ENCODE measurements around the gene LCE3B.
A peak's percentile ranks its signal among the peaks of the same experiment; 100 is the strongest.
"Not testable (repeated sequence)": the region's sequence is repeated elsewhere in the genome, so short reads cannot be mapped to it uniquely, and the experiment has no call there.

LCE3B gene, protein sequence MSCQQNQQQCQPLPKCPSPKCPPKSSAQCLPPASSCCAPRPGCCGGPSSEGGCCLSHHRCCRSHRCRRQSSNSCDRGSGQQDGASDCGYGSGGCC

GRCh38 chr1:152613511-152613910 is at the start of gene LCE3B:
LCE3B (plus strand) TSS chr1:152613811; CDS start chr1:152613811, 0 bp downstream.
- DNase-seq: no peak

GRCh38 chr1:152565115-152565514 is 48.5 kb upstream of the LCE3B start:
- no peak for DNase-seq

- DNase-seq: no peak
These were observed 47.9 kb upstream of the LCE3B start for GRCh38 chr1:152565535-152566215.

DNA sequence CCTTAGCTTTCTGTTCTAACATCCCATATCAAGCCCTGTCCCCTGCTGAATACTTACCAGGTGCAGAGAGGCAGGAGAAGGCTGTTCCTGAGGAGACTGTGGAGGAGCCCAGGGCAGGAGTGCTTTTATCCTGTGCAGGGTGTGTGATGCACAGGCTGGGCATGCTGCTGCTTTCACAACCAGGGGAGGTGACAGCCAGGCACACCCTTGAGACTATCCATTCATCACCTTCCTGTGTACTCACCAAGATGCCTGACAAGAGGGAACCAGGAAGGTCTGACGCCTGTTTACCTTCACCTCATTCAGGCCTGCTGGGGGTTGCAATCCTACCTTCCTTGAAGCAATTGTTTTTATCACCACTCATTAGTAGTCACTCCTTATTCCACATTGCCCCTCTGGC is 46.9 kb upstream of the LCE3B start, which contains the start of gene LCE3E:
LCE3E (minus strand) TSS at position 100 of the 400 bp plus-strand sequence. CDS start 572 bp downstream, outside the sequence.
- DNase-seq: no peak

- no peak for DNase-seq
These were observed 36.4 kb upstream of the LCE3B start for GRCh38 chr1:152577168-152577567.

- not testable (repeated sequence) for DNase-seq
These were observed 34.1 kb upstream of the LCE3B start for GRCh38 chr1:152579526-152579925.

DNA sequence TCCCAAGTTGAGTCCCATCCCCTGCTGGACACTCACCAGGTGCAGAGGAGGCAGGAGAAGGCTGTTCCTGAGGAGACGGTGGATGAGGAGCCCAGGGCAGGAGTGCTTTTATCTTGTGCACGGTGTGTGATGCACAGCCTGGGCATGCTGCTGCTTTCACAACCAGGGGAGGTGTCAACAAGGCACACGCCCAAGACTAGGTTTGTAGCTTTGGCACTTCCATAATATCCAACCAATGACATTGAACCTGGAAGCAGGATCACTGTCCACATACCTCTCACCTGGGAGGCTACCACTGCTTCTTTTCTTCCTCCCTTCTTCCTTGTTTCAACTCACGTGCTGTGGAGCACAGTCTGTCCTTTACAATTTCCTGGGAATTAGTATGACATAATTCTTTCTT is 33.2 kb upstream of the LCE3B start, which contains the start of gene LCE3D:
LCE3D (minus strand) TSS at position 84 of the 400 bp plus-strand sequence. CDS start 580 bp downstream, outside the sequence.
- DNase-seq: no peak

DNA sequence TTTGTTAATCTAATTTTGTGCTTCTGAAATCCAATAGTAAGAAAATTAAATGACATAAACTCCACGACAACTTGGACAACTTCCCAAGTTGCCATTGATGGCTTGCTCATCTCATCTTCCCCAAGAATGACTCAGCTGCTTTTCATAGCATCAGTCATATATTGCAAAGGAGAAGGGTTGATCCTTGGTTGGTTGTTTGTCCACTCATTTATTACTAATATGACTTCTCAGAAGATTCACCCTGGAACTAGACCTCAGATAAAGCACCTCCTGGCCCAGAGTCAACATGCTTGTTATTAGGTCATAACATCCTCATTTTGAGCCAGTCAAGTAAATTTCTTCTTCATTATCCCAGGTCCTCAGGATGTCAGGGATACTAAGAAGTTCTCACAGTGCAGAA is 31.0 kb upstream of the LCE3B start:
- DNase-seq: no peak

- no peak for DNase-seq
These were observed 28.0 kb upstream of the LCE3B start for GRCh38 chr1:152585586-152585985.

GRCh38 chr1:152596986-152597385 is 16.6 kb upstream of the LCE3B start:
- no peak for DNase-seq

- no peak for DNase-seq
These were observed 13.7 kb upstream of the LCE3B start, which contains the start of gene LCE3C for GRCh38 chr1:152599934-152600333. LCE3C (plus strand) TSS chr1:152600234; CDS start chr1:152600732, 498 bp downstream.

- no peak for DNase-seq
These were observed 8.4 kb downstream of the LCE3B start for GRCh38 chr1:152621993-152622392.

- no peak for DNase-seq
These were observed 9.2 kb downstream of the LCE3B start, which contains the start of gene LCE3A for GRCh38 chr1:152622803-152623202. LCE3A (minus strand) TSS chr1:152623103; CDS start chr1:152623103, 0 bp downstream.

GRCh38 chr1:152623203-152623844 is 9.7 kb downstream of the LCE3B start:
- DNase-seq: no peak

GRCh38 chr1:152626744-152627143 is 13.1 kb downstream of the LCE3B start:
- no peak for DNase-seq

- DNase-seq: no peak
These were observed 17.0 kb downstream of the LCE3B start for GRCh38 chr1:152630596-152630995.

DNA sequence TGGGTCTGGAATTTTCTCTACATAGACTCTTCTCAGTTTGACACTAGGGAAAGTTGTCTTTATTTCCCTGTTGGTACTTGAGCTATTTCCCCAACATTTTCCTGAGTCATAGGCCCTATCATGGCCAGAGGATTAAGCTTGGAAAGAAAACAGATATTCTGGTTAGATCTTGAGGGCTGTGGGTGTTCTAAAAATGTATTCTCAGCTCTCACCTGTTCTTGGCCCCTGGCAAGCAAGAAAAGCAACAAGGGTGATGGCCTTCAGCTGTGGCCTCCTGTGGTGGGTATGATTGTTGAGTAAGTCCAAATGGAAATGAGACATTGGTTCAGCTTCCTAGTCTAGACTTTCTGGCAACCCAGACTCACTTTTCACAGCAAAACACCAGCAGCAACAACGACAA is 26.7 kb downstream of the LCE3B start:
- no peak for DNase-seq

DNA sequence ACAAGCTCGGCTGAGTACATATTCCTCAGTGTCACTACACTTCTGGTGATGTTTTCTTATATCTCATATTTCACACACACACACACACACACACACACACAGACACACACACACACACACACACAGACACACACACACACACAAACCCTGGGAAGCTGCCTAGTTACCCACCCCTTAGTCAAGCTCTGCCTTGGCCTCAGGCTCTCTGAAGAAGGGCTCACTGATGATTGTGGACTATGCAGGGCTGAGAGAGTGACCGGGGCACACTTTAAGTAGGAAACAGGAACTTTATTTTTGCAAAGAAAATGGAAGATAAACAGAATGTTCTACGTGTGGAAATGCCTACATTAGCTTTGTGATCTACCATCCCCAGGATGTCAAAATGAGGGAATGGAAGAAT is 30.3 kb downstream of the LCE3B start:
- DNase-seq: no peak

GRCh38 chr1:152645146-152645545 is 31.5 kb downstream of the LCE3B start:
- no peak for DNase-seq

- DNase-seq: no peak
These were observed 33.0 kb downstream of the LCE3B start for GRCh38 chr1:152646656-152647055.

DNA sequence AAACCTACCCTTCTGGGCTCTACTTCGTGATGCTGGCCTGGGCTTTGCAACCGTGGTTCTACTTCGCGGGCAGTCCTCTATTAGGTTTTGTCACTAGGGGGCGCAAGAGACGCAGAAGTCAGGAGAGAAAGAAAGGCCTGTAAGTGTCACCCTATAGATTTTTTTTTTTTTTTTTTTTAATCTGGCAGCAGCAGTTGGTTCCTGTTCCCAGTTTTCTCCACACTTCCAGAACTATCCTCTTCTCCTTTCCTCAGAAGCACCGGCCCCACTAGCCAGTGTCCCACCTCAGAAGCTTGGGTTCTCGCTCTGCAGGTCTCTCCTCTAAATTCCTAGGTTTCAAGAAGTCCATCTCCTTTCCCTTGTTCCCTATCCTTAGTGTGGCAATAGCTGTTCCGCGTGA is 40.5 kb downstream of the LCE3B start:
- DNase-seq: peak; percentile 58 to 74

GRCh38 chr1:152656459-152656858 is 42.8 kb downstream of the LCE3B start:
- DNase-seq: no peak

DNA sequence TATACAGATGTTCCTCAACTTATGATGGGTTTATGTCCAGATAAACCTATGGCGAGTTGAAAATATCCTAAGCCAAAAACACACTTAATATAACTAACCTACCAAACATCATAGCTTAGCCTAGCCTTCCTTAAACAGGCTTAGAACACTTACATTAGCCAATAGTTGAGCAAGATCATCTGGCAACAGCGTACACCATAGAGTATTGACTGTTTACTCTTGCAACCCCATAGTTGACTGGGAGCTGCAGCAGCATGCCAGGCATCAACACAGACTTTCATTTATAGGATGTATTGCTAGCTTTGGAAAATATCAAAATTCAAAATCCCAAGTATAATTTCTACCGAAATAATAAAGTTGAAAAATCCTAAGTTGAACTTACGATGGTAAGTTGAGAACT is 44.1 kb downstream of the LCE3B start:
- DNase-seq: no peak

GRCh38 chr1:152658649-152659048 is 45.0 kb downstream of the LCE3B start:
- DNase-seq: no peak
